ENCODE data around the gene TPO.

DNA sequence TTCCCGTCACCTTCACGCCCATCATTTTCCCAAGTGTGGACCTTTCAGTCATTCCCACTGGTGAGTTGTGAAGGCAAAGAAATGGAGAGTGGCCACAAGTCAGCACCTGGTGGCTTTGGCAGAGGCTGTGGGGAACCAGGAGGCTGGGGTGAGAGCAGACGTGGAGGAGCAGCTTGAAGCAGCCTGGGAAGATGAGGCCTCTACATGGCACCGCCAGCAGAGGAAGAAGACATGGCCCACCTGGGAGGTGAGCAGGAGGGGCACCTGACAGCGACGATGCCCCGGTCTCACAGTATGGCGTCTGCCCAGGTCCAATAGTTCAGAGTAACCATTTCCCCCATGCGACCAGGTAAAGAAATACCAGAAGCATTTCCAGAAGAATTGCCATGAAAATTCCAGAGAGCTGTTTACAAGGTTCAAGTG, 69.0 kb downstream of the TPO start:
- TF ChIP-seq, protein P1, sequence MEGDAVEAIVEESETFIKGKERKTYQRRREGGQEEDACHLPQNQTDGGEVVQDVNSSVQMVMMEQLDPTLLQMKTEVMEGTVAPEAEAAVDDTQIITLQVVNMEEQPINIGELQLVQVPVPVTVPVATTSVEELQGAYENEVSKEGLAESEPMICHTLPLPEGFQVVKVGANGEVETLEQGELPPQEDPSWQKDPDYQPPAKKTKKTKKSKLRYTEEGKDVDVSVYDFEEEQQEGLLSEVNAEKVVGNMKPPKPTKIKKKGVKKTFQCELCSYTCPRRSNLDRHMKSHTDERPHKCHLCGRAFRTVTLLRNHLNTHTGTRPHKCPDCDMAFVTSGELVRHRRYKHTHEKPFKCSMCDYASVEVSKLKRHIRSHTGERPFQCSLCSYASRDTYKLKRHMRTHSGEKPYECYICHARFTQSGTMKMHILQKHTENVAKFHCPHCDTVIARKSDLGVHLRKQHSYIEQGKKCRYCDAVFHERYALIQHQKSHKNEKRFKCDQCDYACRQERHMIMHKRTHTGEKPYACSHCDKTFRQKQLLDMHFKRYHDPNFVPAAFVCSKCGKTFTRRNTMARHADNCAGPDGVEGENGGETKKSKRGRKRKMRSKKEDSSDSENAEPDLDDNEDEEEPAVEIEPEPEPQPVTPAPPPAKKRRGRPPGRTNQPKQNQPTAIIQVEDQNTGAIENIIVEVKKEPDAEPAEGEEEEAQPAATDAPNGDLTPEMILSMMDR (conservative IDR thresholded peaks at IDR 0.05), result no peak
- no peak for TF ChIP-seq EZH2 (IDR thresholded peaks at IDR 0.05; ENCODE audit: low read depth)
